Activated naive CD4-positive, alpha-beta T cell treated with anti-CD3 and anti-CD28 coated beads, Interleukin-2, amount 50 U/mL, for 16 hours (primary cell): ENCODE measurements around the gene HPX.

Experiments used
- DNase-seq: peaks from one replicate; pipeline ENCODE4 v3.0.0-alpha.2; 2020

Gene HPX

DNA sequence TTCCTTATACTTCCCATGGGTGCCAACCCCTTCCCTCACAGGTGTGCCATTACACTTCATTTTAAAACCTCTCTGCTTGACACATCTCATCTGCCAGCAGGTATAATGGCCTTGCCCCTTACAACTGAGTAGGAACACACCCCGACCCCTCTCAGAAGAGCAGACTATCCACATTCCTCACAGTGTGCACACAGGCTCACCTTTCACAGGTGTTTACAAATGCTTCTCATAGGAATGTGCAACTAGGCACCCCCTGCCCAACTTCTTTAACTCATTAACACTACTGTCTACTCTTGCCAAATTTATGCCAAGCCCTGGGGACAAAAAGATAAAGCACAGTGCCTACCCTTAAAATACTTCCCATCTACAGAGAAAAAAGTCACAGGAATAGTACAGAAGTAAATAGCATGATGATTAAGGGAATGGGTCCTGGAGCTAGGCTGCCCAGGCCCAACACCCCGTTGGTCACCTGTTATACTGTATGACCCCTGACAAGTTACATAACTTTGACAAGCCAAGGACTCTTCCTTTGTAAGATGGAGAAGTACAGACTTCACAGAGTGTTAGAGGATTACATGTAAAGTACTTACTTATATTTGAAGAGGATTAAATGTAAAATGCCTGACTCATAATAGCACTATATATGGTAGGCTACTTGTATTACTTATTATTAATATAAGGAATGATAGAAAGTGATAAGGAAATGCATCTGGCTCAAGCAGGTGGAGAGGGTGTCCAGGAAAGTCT lies 17.7 kb upstream of the HPX start:
- DNase-seq = no peak

DNA sequence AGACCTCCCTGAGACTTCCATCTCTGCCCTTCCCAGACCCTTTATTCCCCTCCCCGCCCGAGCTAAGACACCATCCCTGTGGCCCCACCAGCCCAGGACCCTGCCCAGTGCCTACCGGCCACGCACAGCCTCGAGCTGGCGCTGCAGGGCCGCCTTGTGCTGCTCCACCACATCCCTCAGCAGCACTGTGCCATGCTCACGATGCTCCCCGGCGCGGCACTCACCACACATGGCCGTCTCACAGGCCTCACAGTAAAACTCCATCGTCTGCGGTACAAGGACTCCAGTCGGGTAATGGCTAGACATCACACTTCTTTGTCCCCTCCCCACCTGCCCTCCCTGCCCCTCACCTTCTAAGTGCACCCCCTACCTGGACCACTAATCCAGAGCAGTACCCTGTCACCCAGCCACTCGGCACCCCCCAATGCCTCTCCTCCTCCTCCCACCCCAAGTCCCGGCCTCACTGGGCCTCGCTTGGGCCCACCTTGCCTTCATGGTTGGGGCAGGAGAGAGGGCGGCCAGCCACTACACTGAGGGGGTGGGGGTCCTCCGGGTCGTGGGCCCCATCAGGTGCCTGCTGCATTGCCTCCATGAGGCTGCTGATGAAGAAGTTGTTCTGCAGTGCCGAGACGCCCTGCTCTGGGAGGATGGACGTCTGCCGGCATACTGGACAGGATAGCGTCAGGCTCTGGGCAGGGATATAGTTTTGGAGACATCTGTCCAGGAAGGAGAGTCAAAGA lies 17.0 kb upstream of the HPX start:
- DNase-seq = no peak

DNA sequence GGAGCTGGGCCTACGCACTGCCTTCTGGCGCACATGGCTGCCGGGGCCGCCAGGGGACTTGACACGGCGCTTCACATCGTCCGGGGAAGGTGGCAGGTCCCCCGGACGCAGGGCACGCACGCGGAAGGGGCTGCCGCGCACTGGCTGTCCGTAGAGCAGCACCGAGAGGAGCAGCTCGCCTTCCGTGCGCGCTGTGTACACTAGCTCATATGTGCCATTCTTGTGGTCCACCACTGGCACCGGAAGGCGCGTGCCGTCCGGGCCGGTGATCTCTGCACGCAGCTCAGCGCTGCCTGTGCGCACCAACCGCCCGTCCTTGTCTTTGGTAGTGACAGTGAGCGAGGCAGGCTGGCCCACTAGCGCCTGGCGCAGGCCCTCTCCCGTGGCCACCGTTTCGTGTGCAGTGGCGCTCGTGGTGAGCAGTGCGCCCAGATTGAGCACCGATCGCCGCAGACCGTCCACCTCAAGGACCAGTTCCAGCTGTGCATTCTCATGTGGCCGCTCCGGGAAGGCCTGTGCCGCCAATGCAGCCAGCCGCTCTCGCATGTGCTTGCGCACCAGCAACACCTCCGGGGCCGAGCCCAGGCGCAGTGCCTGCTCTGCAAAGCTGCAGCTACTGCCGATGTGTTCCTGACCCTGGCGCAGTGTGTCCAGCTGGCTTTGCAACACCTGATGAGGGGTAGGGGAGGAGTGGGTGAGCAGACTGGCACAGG lies 15.7 kb upstream of the HPX start:
- no peak for DNase-seq

DNA sequence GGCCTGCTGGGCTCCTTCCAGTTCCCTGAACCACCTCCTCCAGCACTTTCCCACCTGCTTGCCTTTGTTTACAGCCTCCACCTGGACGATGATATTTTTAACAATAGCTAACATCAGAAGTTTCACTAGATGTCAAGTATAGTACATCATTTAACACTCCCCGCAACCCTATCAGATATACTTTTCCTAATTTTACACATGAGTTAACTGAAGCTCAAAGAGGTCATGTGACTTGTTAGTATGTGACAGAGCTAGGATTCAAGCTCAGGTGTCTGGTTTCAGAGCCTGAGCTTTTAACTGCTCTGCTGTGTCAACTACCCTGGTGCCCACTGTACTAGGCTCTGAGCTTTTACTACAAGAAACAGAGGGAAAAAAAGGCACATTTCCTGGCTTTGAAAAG lies 14.3 kb upstream of the HPX start:
- DNase-seq = no peak

DNA sequence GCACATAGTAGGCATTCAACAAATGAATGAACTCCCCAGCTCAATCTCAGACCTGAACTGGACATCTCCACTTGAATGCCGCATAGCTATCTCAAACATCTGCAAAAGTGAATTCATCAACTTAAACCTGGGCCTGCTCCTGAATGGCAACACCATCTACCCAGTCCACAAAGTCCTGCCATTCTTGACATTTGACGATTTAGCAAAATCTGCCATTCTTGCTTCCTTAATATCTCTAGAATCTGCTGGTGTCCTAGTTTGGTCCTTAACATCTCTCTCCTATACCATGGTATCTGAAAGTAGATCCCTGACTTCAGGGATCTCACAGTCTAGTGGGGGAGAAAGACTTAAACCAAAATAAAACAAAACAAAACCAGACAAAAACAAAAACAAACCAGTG lies 12.4 kb upstream of the HPX start:
- DNase-seq = no peak

DNA sequence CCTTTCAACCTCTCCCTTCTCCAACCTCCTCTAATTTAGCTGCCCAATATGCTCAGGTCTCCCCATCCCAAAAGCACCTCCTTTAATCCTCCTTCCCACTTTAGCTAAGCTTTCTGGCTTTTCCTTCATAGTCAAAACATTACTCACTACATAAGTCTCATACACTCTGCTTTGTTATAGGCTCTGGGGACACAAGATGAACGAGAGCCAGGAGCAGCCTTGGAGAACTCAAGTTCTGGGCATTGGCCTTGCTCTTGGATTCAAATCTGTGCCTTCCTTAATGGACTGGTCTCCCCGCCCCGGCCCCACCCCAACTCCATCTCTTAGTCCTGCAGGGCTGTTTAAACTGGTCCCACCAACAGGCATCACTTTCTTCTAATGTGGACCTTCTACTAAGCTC lies 11.4 kb upstream of the HPX start:
- no peak for DNase-seq

DNA sequence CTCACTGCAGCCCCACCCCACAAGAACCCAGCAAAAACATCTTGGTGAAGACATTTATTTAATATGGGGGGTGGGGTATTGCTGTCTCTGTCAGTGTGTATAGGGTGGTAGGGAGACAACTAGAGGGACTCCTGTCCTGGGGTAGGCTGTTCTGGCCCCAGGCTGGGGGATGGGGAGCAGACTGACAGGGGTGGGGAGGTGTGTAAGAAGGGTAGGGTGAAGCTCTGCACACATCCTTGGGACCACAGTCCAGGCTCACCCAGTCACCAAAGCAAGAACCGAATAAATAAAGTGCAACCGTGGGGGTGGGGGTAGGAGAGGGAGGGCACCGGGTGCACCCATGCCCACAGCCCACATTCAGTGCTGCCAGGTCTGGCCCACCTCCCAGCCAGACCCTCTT lies 7.8 kb upstream of the HPX start:
- DNase-seq = no peak

DNA sequence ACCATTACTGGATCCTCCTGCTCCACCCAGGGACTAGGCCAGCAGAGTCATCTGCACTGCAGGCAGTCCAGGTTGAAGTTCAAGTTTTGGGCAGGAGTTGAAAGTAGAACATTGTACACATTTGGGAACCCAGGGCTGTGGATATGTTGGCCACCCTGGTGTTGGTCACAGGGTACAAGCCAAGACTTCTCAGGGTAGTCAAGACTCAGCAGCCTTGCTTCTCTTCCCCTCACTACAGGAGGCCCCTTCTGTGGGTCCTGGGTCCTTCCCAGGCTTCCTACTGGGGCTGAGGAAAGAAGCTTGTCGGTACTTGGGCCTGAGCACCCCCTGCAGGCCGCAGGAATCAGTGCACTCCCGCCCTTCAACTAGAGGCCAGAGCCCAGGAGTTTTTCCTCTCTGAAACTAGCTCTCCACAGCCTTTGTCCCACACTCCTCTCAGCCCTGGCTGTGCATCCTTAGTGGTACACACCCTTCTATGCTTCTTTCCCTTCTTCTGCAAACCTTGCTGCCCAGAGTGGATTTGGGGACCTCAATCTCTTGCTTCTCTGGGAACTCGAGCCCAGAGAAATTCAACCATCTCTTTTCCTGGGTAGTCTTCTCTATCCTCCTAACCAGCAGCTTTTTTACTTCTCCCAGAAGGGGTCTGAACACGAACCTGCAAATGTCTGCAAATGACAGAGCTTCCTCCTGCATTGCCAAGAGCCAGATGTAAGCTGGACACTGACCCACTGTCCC lies 2.6 kb upstream of the HPX start:
- peak; percentile 53 for DNase-seq

DNA sequence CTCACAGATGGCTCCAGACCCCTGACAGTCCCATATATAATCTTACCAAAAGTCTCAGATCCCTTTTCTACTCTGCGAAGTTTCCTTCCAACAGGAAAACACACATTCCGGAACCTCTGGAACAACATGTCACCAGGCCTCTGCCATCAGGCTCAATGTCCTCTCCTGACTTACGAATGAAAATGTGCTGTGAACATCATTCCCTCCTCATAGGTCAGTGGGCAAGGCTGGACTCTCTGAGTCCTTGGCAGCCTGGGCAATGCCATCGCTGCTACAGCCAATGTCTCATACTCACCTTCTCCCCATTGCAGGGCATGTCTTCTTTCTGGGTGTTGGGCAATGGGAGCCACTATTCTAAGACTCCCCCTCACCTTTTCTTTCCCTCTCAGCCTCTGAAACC lies 1.7 kb upstream of the HPX start:
- DNase-seq = no peak

DNA sequence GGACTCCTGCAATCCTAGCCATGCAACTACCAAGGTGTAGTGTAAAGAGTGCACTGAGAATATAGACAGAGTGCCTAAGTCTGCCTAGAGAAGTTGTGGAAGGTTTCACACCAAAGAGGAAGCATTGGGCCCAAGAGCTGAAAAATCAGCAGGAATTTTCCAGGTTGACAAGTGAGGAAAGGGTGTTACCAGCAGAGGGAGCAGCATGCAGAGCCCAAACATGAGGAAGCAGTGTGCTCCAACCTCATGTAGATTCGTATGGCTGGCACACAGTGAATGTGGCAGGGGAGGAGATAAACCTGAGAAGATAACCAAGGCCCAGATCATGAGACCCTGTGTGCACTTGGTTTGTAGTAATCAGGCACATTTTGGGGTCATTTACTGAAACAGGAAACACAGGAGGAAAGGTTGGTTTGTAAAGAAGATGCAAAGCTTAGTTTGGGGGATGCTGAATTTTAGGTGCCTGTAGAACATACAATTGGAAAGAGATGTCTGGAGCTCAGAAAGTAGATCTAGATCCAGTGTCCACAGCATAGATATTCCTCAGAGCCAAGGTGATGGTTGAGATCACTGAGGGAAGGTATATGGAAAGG lies 1.7 kb downstream of the HPX start:
- no peak for DNase-seq

DNA sequence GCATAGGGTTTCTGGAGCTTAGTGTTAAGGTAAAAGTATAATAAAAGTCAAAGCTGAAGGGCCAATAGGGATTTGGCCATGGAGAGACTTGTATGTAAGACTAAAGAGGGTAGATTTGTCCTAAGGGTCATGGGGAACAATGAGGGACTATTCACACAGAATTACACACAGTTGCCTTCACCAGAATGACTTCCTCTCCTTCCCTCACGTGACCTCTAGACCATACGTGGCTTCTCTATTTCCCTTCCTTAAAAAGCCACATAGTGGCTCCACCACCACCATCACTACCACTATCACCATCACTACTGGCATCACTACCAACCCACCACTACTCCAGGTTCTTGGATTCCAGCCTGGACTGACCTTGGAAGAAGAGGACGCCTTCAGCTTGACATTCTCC lies 2.8 kb downstream of the HPX start:
- no peak for DNase-seq

DNA sequence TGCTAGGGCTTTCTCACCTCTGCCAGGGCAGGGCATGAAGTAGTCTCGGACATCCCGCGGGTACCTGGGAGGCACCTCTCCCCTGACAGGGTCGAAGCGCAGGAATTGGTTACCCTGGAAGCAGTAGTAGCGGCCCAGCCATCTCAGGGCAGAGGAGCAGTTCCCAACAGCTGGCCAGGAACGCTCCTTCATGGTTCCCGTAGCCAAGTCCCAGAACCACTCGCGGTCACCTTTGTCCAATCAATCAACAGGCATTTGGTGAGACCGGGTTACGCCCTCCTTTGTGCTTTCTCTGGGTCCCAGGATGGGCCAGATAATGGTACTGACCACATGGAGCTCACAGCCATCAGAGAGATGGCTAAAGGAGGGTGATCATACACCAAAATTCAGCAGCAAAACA lies 3.4 kb downstream of the HPX start:
- DNase-seq = no peak

DNA sequence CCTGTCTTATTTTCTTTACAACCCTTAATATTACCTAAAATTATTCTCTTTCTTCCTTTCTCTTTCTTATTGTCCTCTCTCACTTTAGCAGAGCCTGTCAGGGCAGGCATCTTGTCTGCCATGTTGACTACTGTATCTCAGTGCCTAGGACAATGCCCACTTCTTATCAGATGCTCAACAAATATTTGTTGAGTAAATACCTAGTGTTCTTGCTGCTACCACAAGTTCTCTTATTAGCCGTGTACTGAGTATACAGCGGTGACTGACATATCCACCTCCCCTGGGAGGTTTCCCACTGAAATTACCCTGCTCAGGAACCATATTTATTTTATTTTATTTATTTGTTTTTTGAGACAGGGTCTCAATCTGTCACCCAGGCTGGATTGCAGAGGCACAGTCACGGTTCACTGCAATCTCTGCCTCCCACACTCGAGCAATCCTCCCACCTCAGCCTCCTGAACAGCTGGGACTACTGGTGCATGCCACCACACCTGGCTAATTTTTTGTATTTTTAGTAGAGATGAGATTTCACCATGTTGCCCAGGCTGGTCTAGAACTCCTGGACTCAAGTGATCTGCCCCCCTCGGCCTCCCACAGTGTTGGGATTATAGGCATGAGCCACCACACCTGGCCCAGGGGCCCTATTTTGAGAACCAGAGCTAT lies 6.7 kb downstream of the HPX start:
- DNase-seq = no peak

DNA sequence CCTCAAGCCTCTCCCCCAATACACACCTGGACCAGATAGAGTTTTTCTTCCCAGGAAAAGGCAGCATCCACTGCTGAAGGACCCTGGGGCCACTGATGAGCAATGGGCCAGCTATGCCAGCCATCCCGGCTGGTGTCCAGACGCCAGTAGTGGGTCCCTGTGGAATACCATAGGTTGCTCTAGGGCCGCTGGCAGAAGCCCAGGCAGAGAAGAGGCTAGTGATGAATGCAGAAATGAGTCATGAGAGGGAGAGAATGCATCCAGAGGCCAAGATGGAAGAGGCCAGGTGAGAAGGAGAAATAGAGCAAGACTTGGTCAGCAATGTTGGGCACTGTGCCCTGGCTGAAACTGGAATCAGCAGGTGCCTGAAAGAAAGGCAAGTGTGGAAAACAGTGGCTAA lies 8.9 kb downstream of the HPX start:
- DNase-seq = no peak

DNA sequence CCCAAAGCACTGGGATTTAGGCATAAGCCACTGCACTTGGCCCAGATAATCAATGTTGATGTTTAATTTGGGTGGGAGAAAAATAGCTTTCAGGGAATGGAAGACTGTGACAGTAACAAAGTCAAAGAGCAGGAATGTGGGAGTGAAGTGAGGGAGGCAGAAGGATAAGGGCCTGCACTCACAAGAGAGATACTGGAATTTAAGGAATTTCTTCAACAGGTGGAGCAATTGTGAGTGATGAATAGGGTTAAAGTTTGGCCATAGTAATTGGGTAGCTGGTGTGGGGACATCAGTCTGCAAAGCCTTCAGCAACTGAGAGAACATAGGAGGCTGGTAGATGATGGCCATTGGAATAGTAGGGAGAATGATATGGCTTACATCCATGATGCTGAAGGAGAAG lies 13.3 kb downstream of the HPX start:
- no peak for DNase-seq

DNA sequence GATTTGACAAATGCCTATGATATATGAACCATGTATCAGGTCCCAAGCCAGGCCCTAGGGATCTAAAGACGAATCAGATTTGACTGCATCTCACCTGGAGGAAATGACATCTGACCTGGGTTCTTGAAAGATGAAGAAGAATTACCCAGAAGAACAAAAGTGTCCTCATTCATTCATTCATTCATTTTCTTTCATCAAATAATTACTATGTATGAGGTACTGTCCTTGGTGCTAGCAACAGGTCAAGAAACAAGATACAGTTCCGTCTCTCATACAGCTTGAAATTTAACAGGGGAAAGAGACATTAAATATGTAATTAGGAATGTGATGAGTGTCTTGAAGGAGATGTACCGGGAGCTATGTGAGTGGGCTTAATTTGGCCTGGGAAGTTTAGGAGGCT lies 20.1 kb downstream of the HPX start:
- DNase-seq = no peak

DNA sequence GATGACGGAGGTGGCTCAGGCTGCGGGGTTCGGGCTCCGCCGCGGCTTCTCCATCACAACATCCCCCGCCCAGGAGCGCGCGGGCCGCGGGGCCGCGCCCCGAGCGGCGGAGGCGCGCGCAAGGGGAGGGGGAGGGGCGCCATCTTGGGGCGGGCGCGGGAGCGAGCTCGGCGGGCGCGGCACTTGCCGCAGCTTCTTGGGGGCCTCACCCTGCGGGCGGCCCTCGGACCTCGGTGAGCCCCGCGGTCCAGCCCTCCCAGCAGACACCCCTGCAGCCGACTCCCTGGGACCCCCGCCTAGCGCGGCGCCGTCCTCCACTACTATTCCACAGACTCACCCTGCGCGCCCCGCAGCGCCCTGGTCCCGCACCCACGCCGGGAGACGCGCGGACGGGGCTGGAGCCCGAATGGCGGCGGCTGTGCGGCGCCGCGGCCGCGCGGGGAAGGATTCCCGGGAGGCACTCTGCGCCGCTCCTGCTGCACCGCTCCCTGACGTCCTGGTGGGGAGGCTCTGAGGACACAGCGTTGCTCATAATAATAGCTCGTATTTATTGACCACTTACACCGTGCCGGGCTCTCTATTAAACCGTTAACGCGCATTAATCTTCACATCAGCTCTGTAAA lies 21.7 kb downstream of the HPX start, which contains the start of gene APBB1:
Gene APBB1 (minus strand): TSS at position 86 of the 623 bp plus-strand sequence. CDS start 7,747 bp downstream, outside the sequence.
- peak; percentile 78 for DNase-seq

DNA sequence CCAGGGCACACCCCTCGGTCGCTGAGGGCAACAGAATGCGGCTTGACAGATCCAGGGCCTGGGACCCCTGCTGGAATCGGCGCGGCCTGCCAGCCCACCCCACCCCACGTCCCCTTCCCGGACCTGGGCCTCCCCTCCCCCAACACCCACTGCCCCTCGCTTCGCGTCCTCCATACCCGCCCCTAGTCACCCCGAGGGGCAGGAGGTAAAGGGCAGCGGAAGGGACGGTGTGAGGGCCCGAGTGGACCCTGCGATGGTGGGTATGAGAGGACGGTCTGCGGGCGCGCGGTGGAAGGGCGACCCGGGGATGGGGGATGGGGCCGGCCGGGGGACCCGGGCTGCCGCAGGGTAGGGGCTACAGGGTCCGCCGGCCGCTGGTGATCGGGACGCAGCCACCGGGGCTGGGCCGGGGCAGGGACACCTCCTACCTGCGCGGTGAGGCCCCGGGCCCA lies 22.2 kb downstream of the HPX start:
- no peak for DNase-seq

DNA sequence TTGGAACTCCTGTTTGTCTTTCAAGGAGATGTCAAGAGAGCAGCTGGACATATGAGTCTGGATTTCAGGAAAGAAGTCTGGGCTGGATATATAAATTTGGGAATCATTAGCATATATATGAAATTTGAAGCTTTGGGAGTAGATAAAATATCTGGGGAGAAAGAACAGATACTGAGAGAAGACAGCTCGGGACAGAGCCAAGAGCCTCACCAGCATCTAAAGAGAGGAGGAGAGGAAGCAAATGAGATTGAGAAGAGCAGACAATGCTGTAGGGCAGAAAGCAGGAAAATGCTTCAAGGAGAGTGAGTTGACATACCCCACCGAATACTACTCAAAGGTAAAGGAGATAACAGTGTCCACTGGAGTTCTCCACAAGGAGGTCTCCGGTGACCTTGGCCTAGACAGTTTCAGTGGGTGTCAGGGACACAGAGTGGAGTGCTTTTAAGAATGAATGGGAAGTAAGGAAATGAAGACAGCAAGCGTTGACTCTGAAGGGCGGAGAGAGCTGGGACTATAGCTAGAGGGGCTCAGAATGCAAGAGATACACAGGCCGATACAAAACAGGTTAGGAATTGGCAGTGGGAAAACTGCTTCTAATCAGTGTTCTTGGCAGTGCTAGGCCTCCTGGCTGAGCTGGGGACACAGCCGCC lies 22.8 kb downstream of the HPX start:
- no peak for DNase-seq

DNA sequence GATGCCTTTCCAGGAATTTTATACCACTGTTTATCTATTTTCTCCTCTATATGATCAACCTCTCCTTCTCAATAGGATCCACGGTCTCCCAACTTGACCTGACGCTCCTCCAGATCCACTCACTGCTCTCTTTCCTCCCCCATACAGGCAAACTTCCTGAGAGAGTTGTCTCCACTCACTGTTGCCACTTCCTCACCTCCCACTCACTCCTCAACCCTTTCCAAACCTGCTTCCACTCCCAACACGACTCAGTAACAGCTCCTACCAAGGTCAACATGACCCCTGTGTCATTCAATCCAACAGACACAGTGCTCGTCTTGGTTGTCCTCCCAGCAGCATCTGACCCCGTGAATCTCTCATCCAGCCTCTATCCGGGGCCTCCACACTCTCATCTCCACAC lies 25.0 kb downstream of the HPX start:
- no peak for DNase-seq

DNA sequence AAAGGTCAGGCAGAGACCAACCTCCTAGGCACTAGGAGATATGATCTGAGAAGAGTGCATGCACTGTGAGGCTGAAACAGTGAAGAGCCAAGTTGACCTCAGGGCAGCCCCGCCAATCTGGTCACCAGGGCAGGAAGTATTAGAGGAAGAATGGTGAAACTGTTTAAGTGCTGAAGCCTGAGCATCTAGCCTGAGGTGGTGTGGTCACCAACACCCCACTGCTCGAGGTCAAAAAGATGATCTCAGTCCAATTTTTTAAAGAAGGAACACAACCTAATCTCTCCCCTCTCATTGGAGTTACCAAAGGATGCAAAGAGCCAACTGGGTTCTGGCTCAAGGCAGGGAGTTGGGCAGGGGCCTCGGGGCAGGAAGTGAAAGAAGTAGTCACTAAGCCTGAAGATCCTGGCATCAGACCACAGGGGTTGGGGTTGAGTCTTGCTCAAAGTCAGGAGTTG lies 25.9 kb downstream of the HPX start:
- DNase-seq = no peak
